Measurements from ENCODE around the gene DHX36. TPM values are rescaled to one million over a fixed set of nuclear protein-coding genes. Genes with fewer than 3 reads are reported as not detected.

DHX36 gene
- total RNA-seq, 2 donors from 2014 or later: 40.1 to 41.3 TPM

GRCh38 chr3:154243353-154243752 lies 80.9 kb downstream of the DHX36 start:
- peak overlapping the region; percentile 50 to 68 for H3K27ac ChIP-seq

GRCh38 chr3:154242766-154243165 lies 81.5 kb downstream of the DHX36 start:
- H3K36me3 ChIP-seq: no peaks in the 10 kb centered on the region
- H3K4me3 ChIP-seq: no peak overlapping the region
- H3K4me1 ChIP-seq: peaks cover 0 to 14% of the 10 kb centered on the region in 2 donors
- peak overlapping the region; percentile 50 to 68 for H3K27ac ChIP-seq
- no peak for TF ChIP-seq CTCF (IDR thresholded peaks at IDR 0.05)
- H3K27me3 ChIP-seq: no peaks in the 10 kb centered on the region
- H3K9me3 ChIP-seq: no peaks in the 10 kb centered on the region
- DNase-seq (ENCODE audit: low spot score): no peak

More at GRCh38 chr3:154243353-154243752, 80.9 kb downstream of the DHX36 start:
- no peak for TF ChIP-seq CTCF (IDR thresholded peaks at IDR 0.05)
- no peak for DNase-seq (ENCODE audit: low spot score)
- Histone ChIP-seq H3K4me3 (no peak overlapping the region), H3K9me3 (no peaks in the 10 kb centered on the region), H3K4me1 (peaks cover 0 to 14% of the 10 kb centered on the region in 2 donors), H3K36me3 (no peaks in the 10 kb centered on the region), H3K27me3 (no peaks in the 10 kb centered on the region)

- peaks cover 0 to 14% of the 10 kb centered on the region in 2 donors for H3K4me1 ChIP-seq
- TF ChIP-seq CTCF (IDR thresholded peaks at IDR 0.05): no peak
These were observed 82.8 kb downstream of the DHX36 start for GRCh38 chr3:154241496-154241895.

GRCh38 chr3:154240235-154240634 lies 84.1 kb downstream of the DHX36 start:
- H3K36me3 ChIP-seq: no peaks in the 10 kb centered on the region
- H3K27ac ChIP-seq: no peak overlapping the region
- no peak for TF ChIP-seq CTCF (IDR thresholded peaks at IDR 0.05)
- H3K4me1 ChIP-seq: peaks cover 0 to 10% of the 10 kb centered on the region in 2 donors
- H3K27me3 ChIP-seq: no peaks in the 10 kb centered on the region
- H3K4me3 ChIP-seq: no peak overlapping the region
- no peak for DNase-seq (ENCODE audit: low spot score)
- no peaks in the 10 kb centered on the region for H3K9me3 ChIP-seq

More at GRCh38 chr3:154241496-154241895, 82.8 kb downstream of the DHX36 start:
- Histone ChIP-seq H3K36me3 (no peaks in the 10 kb centered on the region), H3K27me3 (no peaks in the 10 kb centered on the region), H3K9me3 (no peaks in the 10 kb centered on the region), H3K27ac (peak overlapping the region in 1 of 2 donors; percentile 24), H3K4me3 (no peak overlapping the region)
- DNase-seq (ENCODE audit: low spot score): no peak

- no peak for TF ChIP-seq CTCF (IDR thresholded peaks at IDR 0.05)
- Histone ChIP-seq H3K36me3 (no peaks in the 10 kb centered on the region), H3K4me3 (no peak overlapping the region)
These were observed 88.0 kb downstream of the DHX36 start for GRCh38 chr3:154236331-154236730.

GRCh38 chr3:154235330-154235729 lies 89.0 kb downstream of the DHX36 start:
- no peaks in the 10 kb centered on the region for H3K4me1 ChIP-seq
- no peaks in the 10 kb centered on the region for H3K9me3 ChIP-seq
- TF ChIP-seq CTCF (IDR thresholded peaks at IDR 0.05): no peak
- H3K4me3 ChIP-seq: no peak overlapping the region
- no peaks in the 10 kb centered on the region for H3K27me3 ChIP-seq
- DNase-seq (ENCODE audit: low spot score): no peak
- no peak overlapping the region for H3K27ac ChIP-seq
- no peaks in the 10 kb centered on the region for H3K36me3 ChIP-seq

More at GRCh38 chr3:154236331-154236730, 88.0 kb downstream of the DHX36 start:
- no peaks in the 10 kb centered on the region for H3K9me3 ChIP-seq
- no peak for DNase-seq (ENCODE audit: low spot score)
- H3K27me3 ChIP-seq: no peaks in the 10 kb centered on the region
- no peaks in the 10 kb centered on the region for H3K4me1 ChIP-seq
- H3K27ac ChIP-seq: no peak overlapping the region

All from right atrium auricular region (tissue), 2 donors.